SH-SY5Y (cell line): ENCODE measurements around the gene KDM4B.

ENCODE experiments used
- GATA2 ChIP-seq: IDR thresholded peaks from 2 replicates; pipeline ENCODE4 v1.6.1; 2011; ENCODE audit warnings: mild to moderate bottlenecking, low read depth, low read length
- GATA3 ChIP-seq: IDR thresholded peaks from 2 replicates; pipeline ENCODE4 v1.6.1; 2011; ENCODE audit warnings: low read depth, mild to moderate bottlenecking, low read length, moderate library complexity

DNA sequence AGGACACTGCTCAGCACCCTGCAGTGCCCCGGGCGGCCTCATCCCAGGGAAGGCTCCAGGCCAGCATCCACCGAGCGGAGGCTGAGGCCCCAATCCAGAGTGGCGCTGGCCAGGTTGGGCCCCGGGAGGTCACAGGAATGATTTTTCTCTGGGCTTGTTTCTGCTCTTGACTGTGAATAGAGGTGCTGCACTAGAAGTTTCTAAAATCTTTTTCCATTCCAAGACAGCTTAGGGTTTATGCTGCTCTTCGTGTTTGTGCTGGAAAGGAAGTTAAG lies 15.1 kb downstream of the KDM4B start:
- no peak for TF ChIP-seq GATA3
- no peak for TF ChIP-seq GATA2
